PFSK-1 (cell line): Measurements from ENCODE around the gene SUPT3H.

ENCODE experiments used
- FOXP2 ChIP-seq: optimal IDR thresholded peaks from 2 replicates; pipeline ENCODE3; 2011; ENCODE audit warnings: borderline replicate concordance, control low read depth, inconsistent platforms; ENCODE audit not compliant: insufficient read depth; ENCODE audit errors: extremely low read length, extremely low read depth
- POLR2AphosphoS5 ChIP-seq: IDR thresholded peaks from 2 replicates; pipeline ENCODE4 v1.6.1; 2012; ENCODE audit warnings: low read depth, mild to moderate bottlenecking, control low read depth, low read length, moderate library complexity
- REST ChIP-seq, 2 experiments: IDR thresholded peaks; 2 replicates each; pipeline versions ENCODE4 v1.6.1 to v1.8.0; 2011 to 2012; ENCODE audit warnings: low read depth in 2 of 2, low read length in 2 of 2, control low read depth in 1 of 2, inconsistent platforms in 1 of 2, mild to moderate bottlenecking in 1 of 2, moderate library complexity in 1 of 2; ENCODE audit not compliant: insufficient read depth in 1 of 2
- SIN3A ChIP-seq: IDR thresholded peaks from 2 replicates; pipeline ENCODE4 v1.6.1; 2012; ENCODE audit warnings: mild to moderate bottlenecking, low read length, moderate library complexity, borderline replicate concordance; ENCODE audit not compliant: insufficient read depth
- TAF1 ChIP-seq: IDR thresholded peaks from 2 replicates; pipeline ENCODE4 v1.6.1; 2012; ENCODE audit warnings: low read length, control low read depth, borderline replicate concordance; ENCODE audit not compliant: insufficient read depth

The SUPT3H gene

GRCh38 chr6:45000833-45001232 lies 376.9 kb downstream of the SUPT3H start:
- TF ChIP-seq POLR2AphosphoS5 (no peak), TAF1 (no peak), FOXP2 (no peak), SIN3A (no peak), REST (IDR thresholded peaks at IDR 0.05; ENCODE audit: insufficient read depth in 1 of 2, low read depth in 2 of 2, low read length in 2 of 2) (no peak)

- TF ChIP-seq SIN3A (no peak), POLR2AphosphoS5 (no peak), TAF1 (no peak), FOXP2 (no peak), REST (IDR thresholded peaks at IDR 0.05; ENCODE audit: insufficient read depth in 1 of 2, low read depth in 2 of 2, low read length in 2 of 2) (no peak)
Measured at GRCh38 chr6:44999066-44999465, 378.7 kb downstream of the SUPT3H start.

- TF ChIP-seq SIN3A (no peak), TAF1 (no peak), POLR2AphosphoS5 (no peak), REST (IDR thresholded peaks at IDR 0.05; ENCODE audit: insufficient read depth in 1 of 2, low read depth in 2 of 2, low read length in 2 of 2) (no peak), FOXP2 (no peak)
Measured at GRCh38 chr6:44995486-44996132, 382.1 kb downstream of the SUPT3H start.

GRCh38 chr6:44989391-44989790 lies 388.3 kb downstream of the SUPT3H start:
- TF ChIP-seq SIN3A (no peak), FOXP2 (no peak)

GRCh38 chr6:44985006-44985405 lies 392.7 kb downstream of the SUPT3H start:
- no peak for TF ChIP-seq POLR2AphosphoS5

- TF ChIP-seq SIN3A = no peak
Measured at GRCh38 chr6:44983467-44984365, 394.0 kb downstream of the SUPT3H start.
